PC-9 (cell line): ENCODE results near the gene ZNF221. TPM values are rescaled to one million over a fixed set of nuclear protein-coding genes. Genes with fewer than 3 reads are reported as not detected.
A peak's percentile ranks its signal among the peaks of the same experiment; 100 is the strongest.

Experiments
- BruUV-seq: library from RNA; stranded (reverse); fragments of 400-500 nt; replicated peaks from 2 replicates; lab custom pipeline; 2021; lab: Mats Ljungman, UMichigan
- CTCF ChIA-PET: fragments of 300-600 bp; sonication (Branson Sonifier 250); formaldehyde crosslinking; loops from one replicate; lab custom pipeline; 2022; ENCODE audit warnings: antibody characterized with exemption; lab: Charles Lee
- POLR2A ChIA-PET: fragments of 300-600 bp; sonication (Branson Sonifier 250); formaldehyde crosslinking; loops from one replicate; lab custom pipeline; 2022; ENCODE audit warnings: antibody characterized with exemption; ENCODE audit not compliant: unreplicated experiment; lab: Charles Lee
- DNase-seq, 2 experiments: peaks; one replicate each; pipeline versions ENCODE4 v3.0.0 to v3.0.0-alpha.2; 2015 to 2022; ENCODE audit warnings: mixed read lengths in 1 of 2
- H2AFZ ChIP-seq: fragments of 200-600 bp; sonication (generic); 2 replicates; pipeline ENCODE4 v1.8.1; 2017; ENCODE audit warnings: antibody characterized with exemption
- H3F3A ChIP-seq: fragments of 200-600 bp; sonication (generic); 2 replicates; pipeline ENCODE4 v1.8.1; 2017; ENCODE audit warnings: antibody characterized with exemption, mild to moderate bottlenecking, low read depth; ENCODE audit not compliant: insufficient read depth
- H3K27ac ChIP-seq: fragments of 200-600 bp; sonication (generic); 2 replicates; pipeline ENCODE4 v1.6.1; 2016; ENCODE audit warnings: mixed run types
- H3K27me3 ChIP-seq: fragments of 200-600 bp; sonication (generic); 2 replicates; pipeline ENCODE4 v1.6.1; 2016; ENCODE audit warnings: low read depth, mixed run types; ENCODE audit not compliant: insufficient read depth
- H3K36me3 ChIP-seq: fragments of 200-600 bp; sonication (generic); 2 replicates; pipeline ENCODE4 v1.6.1; 2016; ENCODE audit warnings: low read depth, mixed run types
- H3K4me1 ChIP-seq: fragments of 200-600 bp; sonication (generic); replicated peaks from 2 replicates; pipeline ENCODE4 v1.6.1; 2016; ENCODE audit warnings: mixed run types; ENCODE audit not compliant: insufficient read depth
- H3K4me2 ChIP-seq: fragments of 200-600 bp; sonication (generic); 2 replicates; pipeline ENCODE4 v1.6.1; 2017; ENCODE audit warnings: mixed run types
- H3K4me3 ChIP-seq: fragments of 200-600 bp; sonication (generic); 2 replicates; pipeline ENCODE4 v1.6.1; 2016; ENCODE audit warnings: mixed run types
- H3K79me2 ChIP-seq: fragments of 200-600 bp; sonication (generic); 2 replicates; pipeline ENCODE4 v1.6.1; 2017; ENCODE audit warnings: low read depth, mixed run types
- H3K9me2 ChIP-seq: fragments of 200-600 bp; sonication (generic); 2 replicates; pipeline ENCODE4 v1.8.1; 2017; ENCODE audit warnings: mild to moderate bottlenecking; ENCODE audit not compliant: insufficient read depth
- H3K9me3 ChIP-seq: fragments of 200-600 bp; sonication (generic); 2 replicates; pipeline ENCODE4 v1.8.1; 2016; ENCODE audit warnings: low read depth; ENCODE audit not compliant: insufficient read depth
- H4K20me1 ChIP-seq: fragments of 200-600 bp; sonication (generic); 2 replicates; pipeline ENCODE4 v1.8.1; 2017; ENCODE audit not compliant: insufficient read depth
- CTCF ChIP-seq: fragments of 200-600 bp; sonication (generic); conservative IDR thresholded peaks from 2 replicates; pipeline ENCODE4 v1.6.1; 2017; ENCODE audit warnings: mixed run types, antibody characterized with exemption, mild to moderate bottlenecking, moderate library complexity
- EZH2 ChIP-seq: fragments of 200-600 bp; sonication (generic); IDR thresholded peaks from 2 replicates; pipeline ENCODE4 v1.8.0; 2017; ENCODE audit warnings: antibody characterized with exemption, low read depth
- intact Hi-C: fragments of 100-400 bp; cut with micrococcal nuclease; formaldehyde crosslinking; loops from one replicate; pipeline ENCODE4 v1.10.0; 2022; ENCODE audit not compliant: unreplicated experiment
- total RNA-seq: library from RNA; stranded (reverse); gene quantifications from 2 replicates; pipeline ENCODE4 v1.2.3, GENCODE V29; 2021

ZNF221 gene
- total RNA-seq, 1 experiment from 2014 or later: 1.7 TPM

- H3K9me3 ChIP-seq: peaks cover 27% of the 10 kb centered on the region
- 0 out of 2 replicates have a peak, but pooled peaks cover 5% of the 10 kb centered on the region for H3K4me1 ChIP-seq
- ChIA-PET CTCF (no interaction called here), POLR2A (no interaction called here)
- TF ChIP-seq EZH2 (no peak), CTCF (no peak)
- intact Hi-C loops: no loop called here
- H3K9me2 ChIP-seq: no peaks in the 10 kb centered on the region
- no peak overlapping the region for H3K27ac ChIP-seq
- H3K27me3 ChIP-seq: no peaks in the 10 kb centered on the region
- no peaks in the 10 kb centered on the region for H4K20me1 ChIP-seq
- H3K4me2 ChIP-seq: peak overlapping the region; percentile 89
- H3K79me2 ChIP-seq: no peaks in the 10 kb centered on the region
- H3K4me3 ChIP-seq: peak overlapping the region; percentile 63
- BruUV-seq: no TSS peak
- no peaks in the 10 kb centered on the region for H3F3A ChIP-seq
- peak overlapping the region; percentile 99 for H2AFZ ChIP-seq
- peaks cover 7% of the 10 kb centered on the region; the same call in 1 of the 2 replicates for H3K36me3 ChIP-seq
- no peak for DNase-seq
Observed at GRCh38 chr19:43902399-43902798, 48.6 kb upstream of the ZNF221 start.

- H3K9me2 ChIP-seq: no peaks in the 10 kb centered on the region
- CTCF ChIA-PET: interaction anchor here (0.7 kb wide), 1 partner anchor 35 kb away, joined by 6 read pairs; no protein-coding TSS in a partner anchor
- BruUV-seq: no TSS peak
- no peak overlapping the region for H3K27ac ChIP-seq
- 0 out of 2 replicates have a peak, but pooled peaks cover 4% of the 10 kb centered on the region for H3K36me3 ChIP-seq
- H3K4me3 ChIP-seq: no peak overlapping the region
- no peak for DNase-seq
- H3F3A ChIP-seq: no peaks in the 10 kb centered on the region
- H3K4me2 ChIP-seq: no peak overlapping the region
- no peak overlapping the region for H2AFZ ChIP-seq
- H3K4me1 ChIP-seq: 0 out of 2 replicates have a peak, but pooled peaks cover 5% of the 10 kb centered on the region
- H4K20me1 ChIP-seq: no peaks in the 10 kb centered on the region
- no peak for TF ChIP-seq EZH2
- no peak for TF ChIP-seq CTCF
- intact Hi-C loops: no loop called here
- POLR2A ChIA-PET: no interaction called here
- no peaks in the 10 kb centered on the region for H3K27me3 ChIP-seq
- H3K79me2 ChIP-seq: no peaks in the 10 kb centered on the region
- H3K9me3 ChIP-seq: peaks cover 22% of the 10 kb centered on the region
Observed at GRCh38 chr19:43905897-43906296, 45.1 kb upstream of the ZNF221 start.

GRCh38 chr19:43906774-43907173, 44.3 kb upstream of the ZNF221 start:
- Histone ChIP-seq H3K4me2 (no peak overlapping the region), H3K4me3 (no peak overlapping the region), H4K20me1 (no peaks in the 10 kb centered on the region), H2AFZ (no peak overlapping the region), H3K27me3 (no peaks in the 10 kb centered on the region), H3K4me1 (0 out of 2 replicates have a peak, but pooled peaks cover 5% of the 10 kb centered on the region), H3K9me2 (no peaks in the 10 kb centered on the region), H3F3A (no peaks in the 10 kb centered on the region), H3K27ac (no peak overlapping the region), H3K79me2 (no peaks in the 10 kb centered on the region), H3K36me3 (0 out of 2 replicates have a peak, but pooled peaks cover 4% of the 10 kb centered on the region), H3K9me3 (peaks cover 31% of the 10 kb centered on the region)
- ChIA-PET CTCF (interaction anchor here (0.6 to 0.7 kb wide), 2 partner anchors 36 to 79 kb away, joined by 3 to 6 read pairs; no protein-coding TSS in a partner anchor), POLR2A (no interaction called here)
- intact Hi-C loops: no loop called here
- TF ChIP-seq EZH2 (no peak), CTCF (no peak)
- no TSS peak for BruUV-seq
- DNase-seq: no peak
